SH-SY5Y (cell line): ENCODE data around the gene DMXL1.

Source experiments
- GATA2 ChIP-seq: IDR thresholded peaks from 2 replicates; pipeline ENCODE4 v1.6.1; 2011; ENCODE audit warnings: mild to moderate bottlenecking, low read depth, low read length
- GATA3 ChIP-seq: IDR thresholded peaks from 2 replicates; pipeline ENCODE4 v1.6.1; 2011; ENCODE audit warnings: low read depth, mild to moderate bottlenecking, low read length, moderate library complexity

The DMXL1 gene

GRCh38 chr5:119257613-119258012 is 186.7 kb downstream of the DMXL1 start:
- TF ChIP-seq GATA2 (no peak), GATA3 (no peak)

GRCh38 chr5:119263639-119264038 is 192.8 kb downstream of the DMXL1 start:
- TF ChIP-seq GATA2 (no peak), GATA3 (no peak)

- TF ChIP-seq GATA3, result no peak
- TF ChIP-seq GATA2, result no peak
Measured at GRCh38 chr5:119264186-119264585, 193.3 kb downstream of the DMXL1 start.

GRCh38 chr5:119267958-119268386 is 197.1 kb downstream of the DMXL1 start:
- TF ChIP-seq GATA3 (no peak), GATA2 (no peak)

DNA sequence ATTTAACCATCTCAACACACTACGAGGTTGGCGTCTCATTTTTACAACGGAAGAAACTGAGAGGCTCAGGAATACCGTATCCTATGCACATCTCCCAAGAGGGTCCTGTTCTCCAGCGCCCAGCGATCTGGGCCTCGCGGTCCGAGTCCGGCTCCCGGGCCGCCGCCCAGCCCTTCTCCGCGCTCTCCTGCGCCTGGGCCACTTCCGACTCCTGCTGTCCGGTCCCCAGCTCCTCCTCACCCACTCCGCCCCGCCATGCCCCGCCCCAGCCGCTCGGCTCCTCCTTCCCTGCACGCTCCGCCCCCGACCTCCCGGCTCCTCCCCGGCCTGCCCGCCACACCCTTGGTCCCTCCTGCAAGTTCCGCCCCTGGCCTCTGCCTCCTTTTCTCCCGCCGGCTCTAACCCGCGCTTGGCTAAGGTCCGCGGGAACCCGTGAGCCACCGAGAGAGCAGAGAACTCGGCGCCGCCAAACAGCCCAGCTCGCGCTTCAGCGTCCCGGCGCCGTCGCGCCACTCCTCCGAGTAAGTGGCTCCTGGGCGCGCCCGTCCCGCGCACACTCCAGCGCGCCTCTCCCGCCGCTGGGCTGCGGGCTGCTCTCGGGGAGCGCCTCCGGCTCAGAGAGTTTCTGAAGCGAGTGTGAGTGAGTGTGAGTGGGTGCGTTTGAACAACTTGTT is 197.6 kb downstream of the DMXL1 start:
- TF ChIP-seq GATA3, result no peak
- TF ChIP-seq GATA2, result no peak

- TF ChIP-seq GATA3 (no peak), GATA2 (peak; percentile 88)
Measured at GRCh38 chr5:119269061-119269944, 198.4 kb downstream of the DMXL1 start.

GRCh38 chr5:119270121-119270565 is 199.3 kb downstream of the DMXL1 start:
- no peak for TF ChIP-seq GATA2

DNA sequence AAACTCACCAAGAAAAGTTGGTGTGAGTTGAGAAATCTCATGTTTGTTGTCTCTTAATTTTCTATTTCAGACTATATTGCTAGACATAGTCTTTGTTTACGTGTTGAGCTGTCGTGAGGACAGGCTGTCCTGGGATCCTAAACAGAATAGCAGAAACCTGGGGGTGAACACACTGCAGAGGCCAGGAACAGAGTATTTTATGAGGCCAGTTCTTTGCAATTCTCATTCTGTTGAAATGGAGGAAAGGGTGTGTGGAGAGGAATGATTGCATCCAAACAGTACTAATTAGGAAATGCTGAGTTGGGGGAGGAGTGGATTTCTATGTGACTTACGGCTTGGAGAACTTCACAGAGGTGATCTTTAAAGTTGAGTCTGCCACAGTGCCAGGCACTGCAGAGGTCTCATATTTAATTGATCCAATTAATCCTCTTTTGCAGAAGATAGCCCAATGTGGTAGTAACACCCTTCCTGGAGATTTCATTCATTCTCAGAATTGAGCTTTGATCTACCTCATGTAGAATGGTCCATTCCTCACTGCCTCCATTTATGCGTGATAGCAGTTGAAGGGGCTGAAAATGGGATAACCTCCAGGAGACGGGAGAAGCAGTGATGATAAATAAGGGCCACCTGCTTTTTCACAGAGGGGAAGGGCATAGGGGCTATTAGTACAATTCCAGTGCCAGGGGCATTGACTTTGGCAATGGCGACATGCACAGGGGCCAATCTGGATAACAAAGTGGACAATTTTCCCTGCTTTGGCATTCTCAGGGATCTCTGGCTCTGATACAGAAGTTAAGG is 200.3 kb downstream of the DMXL1 start:
- TF ChIP-seq GATA2, result no peak
- no peak for TF ChIP-seq GATA3

- TF ChIP-seq GATA3 (no peak), GATA2 (no peak)
Measured at GRCh38 chr5:119271758-119272730, 201.2 kb downstream of the DMXL1 start.

DNA sequence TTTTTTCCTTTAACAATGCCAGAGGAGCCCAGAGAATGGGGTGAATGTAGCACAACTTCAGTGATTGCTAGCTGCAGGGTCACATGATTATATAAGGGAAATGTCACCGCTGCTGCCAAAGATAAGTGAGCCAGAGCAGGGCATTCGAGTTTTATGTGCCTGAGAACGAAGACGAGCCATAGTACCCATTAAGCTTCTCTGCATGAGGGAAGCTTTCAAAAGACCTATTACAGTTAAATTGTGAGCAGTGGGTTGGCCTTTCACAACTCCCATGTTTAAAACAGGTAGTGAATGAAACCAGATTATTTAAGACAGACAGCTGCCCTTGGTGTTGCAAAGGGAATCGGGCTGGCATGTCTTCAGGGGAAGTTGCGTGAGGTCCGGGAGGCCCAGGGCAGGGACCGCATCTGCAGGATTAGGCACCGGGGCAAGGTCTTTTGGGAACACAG is 202.5 kb downstream of the DMXL1 start:
- TF ChIP-seq GATA3 (no peak), GATA2 (no peak)

- TF ChIP-seq GATA2 (no peak), GATA3 (no peak)
Measured at GRCh38 chr5:119274030-119274766, 203.3 kb downstream of the DMXL1 start.

DNA sequence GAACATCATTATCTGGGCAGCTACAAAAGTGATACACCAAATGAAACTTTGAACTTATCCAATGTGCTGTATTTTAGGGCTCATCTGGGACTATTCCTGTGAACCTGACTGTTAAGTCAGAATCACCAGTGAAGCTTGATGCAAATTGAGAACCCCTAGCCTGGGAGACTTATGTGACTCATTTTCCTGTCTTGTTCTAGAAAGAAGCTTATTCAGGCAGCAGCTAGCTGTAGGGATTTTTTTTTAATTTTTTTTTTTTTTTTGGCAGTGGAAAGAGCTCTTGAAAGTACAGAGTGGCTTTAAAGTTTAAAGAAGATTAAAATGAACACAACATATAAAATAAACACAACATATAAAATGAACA is 203.9 kb downstream of the DMXL1 start:
- no peak for TF ChIP-seq GATA3
- TF ChIP-seq GATA2, result no peak

DNA sequence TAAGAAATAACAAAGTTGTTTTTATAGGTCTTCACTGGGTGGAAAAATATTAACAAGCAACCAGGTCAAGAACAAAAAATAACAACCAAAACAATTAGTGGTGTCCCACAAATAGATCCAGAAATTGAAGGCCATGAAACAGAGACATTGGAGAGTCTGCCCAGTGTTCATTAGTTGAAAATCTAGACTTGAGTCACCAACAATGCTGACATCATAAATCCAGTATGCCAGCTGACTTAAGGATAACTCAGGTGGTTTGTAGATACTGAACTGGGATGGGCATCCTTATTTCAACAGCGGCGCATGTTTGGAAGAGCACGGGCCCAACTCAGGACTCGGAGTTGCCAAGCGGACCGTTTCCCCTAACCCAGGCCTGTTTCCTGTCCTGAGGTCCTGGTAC is 204.3 kb downstream of the DMXL1 start:
- no peak for TF ChIP-seq GATA2
- no peak for TF ChIP-seq GATA3

DNA sequence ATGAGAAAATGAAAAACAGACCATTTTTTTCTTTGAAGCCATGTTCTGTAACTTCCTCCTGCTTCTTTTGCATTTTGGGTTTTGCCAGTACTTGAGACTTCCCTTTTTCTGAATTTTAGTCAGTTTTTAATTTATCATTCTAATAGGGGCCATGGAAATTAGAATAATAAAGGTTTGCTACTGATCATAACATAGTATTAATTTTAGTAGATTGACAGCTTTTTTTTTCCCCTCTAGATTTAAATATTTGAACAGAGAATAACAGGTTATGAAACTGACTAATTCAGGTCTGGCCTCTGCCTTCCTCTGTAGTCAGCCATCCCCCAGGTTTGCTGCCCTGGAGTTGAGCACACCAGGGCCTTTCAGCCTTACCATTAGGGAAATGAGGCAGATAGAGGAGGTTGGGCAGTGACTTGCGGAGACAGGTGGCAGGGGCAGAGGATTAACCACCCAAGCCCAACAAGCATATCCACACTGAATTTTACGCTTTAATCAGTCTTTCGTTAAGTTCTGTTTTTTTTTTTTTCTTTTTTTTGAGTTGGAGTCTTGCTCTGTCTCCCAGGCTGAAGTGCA is 204.8 kb downstream of the DMXL1 start:
- TF ChIP-seq GATA2, result no peak
- TF ChIP-seq GATA3, result no peak
